Tibial artery (tissue), 4 donors: Measurements from ENCODE around the gene PCBP1.

Source experiments
- DNase-seq, 2 donors: peaks; one replicate each; pipeline ENCODE4 v3.0.0-alpha.2; 2019
- H3K27ac ChIP-seq, 2 donors: fragments of 200-600 bp; sonication (generic) in 1 of 2; 1 replicate in 1 of 2; 2 replicates in 1 of 2; pipeline ENCODE4 v1.5.1; 2018 to 2019; ENCODE audit warnings: mild to moderate bottlenecking in 1 of 2
- H3K27me3 ChIP-seq, 2 donors: fragments of 200-600 bp; sonication (generic) in 1 of 2; one replicate each; pipeline versions ENCODE4 v1.5.1 to v1.6.0; 2016 to 2019
- H3K36me3 ChIP-seq, 3 donors: fragments of 200-600 bp; sonication (generic) in 2 of 3; one replicate each; pipeline ENCODE4 v1.5.1; 2016 to 2019; ENCODE audit warnings: mild to moderate bottlenecking in 2 of 3
- H3K4me1 ChIP-seq, 4 donors: fragments of 200-600 bp; sonication (generic) in 2 of 4; 1 replicate in 3 of 4; 2 replicates in 1 of 4; pipeline ENCODE4 v1.5.1; 2016 to 2019
- H3K4me3 ChIP-seq, 2 donors: fragments of 200-600 bp; sonication (generic) in 1 of 2; 1 replicate in 1 of 2; 2 replicates in 1 of 2; pipeline ENCODE4 v1.5.1; 2018 to 2019; ENCODE audit warnings: mild to moderate bottlenecking in 2 of 2
- H3K9me3 ChIP-seq, 3 donors: fragments of 200-600 bp; sonication (generic) in 1 of 3; one replicate each; pipeline ENCODE4 v1.5.1; 2016 to 2019
- CTCF ChIP-seq, 2 experiments: fragments of 200-600 bp in 1 of 2; fragments of 450-650 bp in 1 of 2; IDR thresholded peaks; one replicate each; pipeline ENCODE4 v1.5.1; 2017 to 2019; ENCODE audit warnings: antibody characterized with exemption in 2 of 2, mild to moderate bottlenecking in 1 of 2, moderate library complexity in 1 of 2
- intact Hi-C: fragments of 100-400 bp; cut with DNase I; formaldehyde crosslinking; loops from one replicate; pipeline ENCODE4 v1.15.0; 2023; ENCODE audit warnings: low total_unique reads

PCBP1 gene

DNA sequence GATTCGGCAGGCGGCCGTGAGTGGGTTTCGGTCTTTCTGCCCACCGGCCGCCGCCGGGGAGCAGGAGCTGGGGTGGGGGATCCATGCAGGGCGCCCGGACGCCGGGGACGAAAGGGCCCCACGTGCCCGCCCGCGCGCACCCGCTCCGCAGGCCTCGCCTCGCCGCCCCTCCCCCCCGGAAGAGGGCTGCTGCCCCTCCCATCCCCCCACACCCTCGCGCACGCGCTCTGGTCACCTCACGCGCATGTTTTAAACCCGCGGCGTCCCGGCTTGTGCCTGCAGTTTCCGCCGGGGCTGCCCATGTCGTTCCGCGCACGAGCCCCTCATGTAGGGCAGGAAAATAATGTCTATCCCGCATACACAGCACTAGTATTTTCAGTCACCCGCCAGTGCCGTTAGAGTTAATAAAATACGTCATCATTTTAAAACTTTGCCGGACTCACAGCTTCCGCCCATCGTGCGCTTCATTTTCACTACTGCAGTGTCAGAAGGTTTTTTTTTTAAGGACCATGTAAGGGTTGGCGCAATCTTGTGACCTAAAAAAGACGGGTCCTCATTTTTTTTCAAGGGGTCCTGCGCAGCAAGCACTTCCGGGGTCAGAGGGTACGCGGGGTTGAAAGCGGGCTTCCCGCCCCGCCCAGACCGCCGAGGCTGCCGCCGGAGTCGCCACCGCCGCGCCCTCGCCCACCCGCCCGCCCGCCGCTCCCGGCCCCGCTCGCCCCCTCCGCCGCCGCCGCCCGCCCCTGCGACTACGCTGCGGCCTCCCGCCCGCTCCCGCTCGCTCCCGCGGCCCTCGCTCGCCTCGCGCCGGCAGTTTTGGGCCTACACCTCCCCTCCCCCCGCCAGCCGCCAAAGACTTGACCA is at the start of gene PCBP1:
Gene PCBP1 (plus strand): TSS at position 640 of the 864 bp plus-strand sequence. CDS start 267 bp downstream, outside the sequence.
- H3K27me3 ChIP-seq, result no peaks in the 10 kb centered on the region
- DNase-seq, result peak; percentile 94 to 97
- no peak for TF ChIP-seq CTCF (IDR thresholded peaks at IDR 0.05)
- peaks cover 22 to 33% (median 29%) of the 10 kb centered on the region in 3 donors for H3K36me3 ChIP-seq
- peaks cover 0 to 53% (median 40%) of the 10 kb centered on the region in 4 donors for H3K4me1 ChIP-seq
- H3K4me3 ChIP-seq, result peak within 1 kb of the TSS; percentile 71 to 95
- peak within 1 kb of the TSS; percentile 94 to 99 for H3K27ac ChIP-seq
- intact Hi-C loops, result loop anchor here (2.0 kb wide), 1 partner anchor 56 kb away; no protein-coding TSS in a partner anchor
- no peaks in the 10 kb centered on the region for H3K9me3 ChIP-seq

- Histone ChIP-seq H3K9me3 (no peaks in the 10 kb centered on the region), H3K27me3 (no peaks in the 10 kb centered on the region), H3K27ac (no peak overlapping the region), H3K4me3 (no peak overlapping the region), H3K4me1 (peaks cover 6 to 18% (median 15%) of the 10 kb centered on the region in 4 donors), H3K36me3 (no peaks in the 10 kb centered on the region)
- intact Hi-C loops, result no loop called here
- TF ChIP-seq CTCF (IDR thresholded peaks at IDR 0.05), result no peak
- no peak for DNase-seq
These were observed 47.9 kb upstream of the PCBP1 start for GRCh38 chr2:70039366-70039765.

GRCh38 chr2:70041663-70042062 is 45.6 kb upstream of the PCBP1 start:
- Histone ChIP-seq H3K27me3 (no peaks in the 10 kb centered on the region), H3K4me3 (no peak overlapping the region), H3K27ac (no peak overlapping the region), H3K9me3 (no peaks in the 10 kb centered on the region), H3K4me1 (no peaks in the 10 kb centered on the region), H3K36me3 (peaks cover 7 to 18% (median 12%) of the 10 kb centered on the region in 3 donors)
- intact Hi-C loops, result no loop called here
- DNase-seq, result no peak
- no peak for TF ChIP-seq CTCF (IDR thresholded peaks at IDR 0.05)

DNA sequence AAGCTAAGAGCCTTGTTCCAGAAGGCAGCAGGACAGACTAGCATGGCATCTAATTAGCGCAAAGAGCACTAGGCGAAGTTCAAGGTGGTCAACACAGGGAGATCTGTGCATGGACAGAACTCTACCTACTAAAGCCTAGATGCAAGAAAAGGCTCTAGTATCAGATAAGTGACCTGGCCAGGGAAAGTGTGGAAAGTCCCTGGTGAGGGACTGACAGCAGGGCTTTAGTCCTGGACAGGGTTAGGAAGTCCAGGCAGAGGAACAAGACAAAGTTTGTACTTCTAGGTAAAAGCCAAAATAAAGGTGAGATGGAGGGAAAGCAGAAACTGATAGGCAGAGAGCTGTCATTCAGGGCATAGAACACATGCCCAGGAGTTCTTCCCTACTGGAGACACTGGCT is 45.0 kb upstream of the PCBP1 start:
- intact Hi-C loops, result no loop called here
- H3K27me3 ChIP-seq, result no peaks in the 10 kb centered on the region
- peaks cover 11 to 22% (median 18%) of the 10 kb centered on the region in 3 donors for H3K36me3 ChIP-seq
- H3K4me1 ChIP-seq, result no peaks in the 10 kb centered on the region
- H3K9me3 ChIP-seq, result no peaks in the 10 kb centered on the region
- no peak overlapping the region for H3K4me3 ChIP-seq
- H3K27ac ChIP-seq, result no peak overlapping the region
- no peak for DNase-seq
- no peak for TF ChIP-seq CTCF (IDR thresholded peaks at IDR 0.05)

GRCh38 chr2:70043252-70043875 is 43.9 kb upstream of the PCBP1 start:
- H3K4me1 ChIP-seq, result no peaks in the 10 kb centered on the region
- no peak overlapping the region for H3K27ac ChIP-seq
- no peaks in the 10 kb centered on the region for H3K27me3 ChIP-seq
- no peaks in the 10 kb centered on the region for H3K9me3 ChIP-seq
- H3K36me3 ChIP-seq, result peaks cover 19 to 27% (median 24%) of the 10 kb centered on the region in 3 donors
- H3K4me3 ChIP-seq, result no peak overlapping the region
- DNase-seq, result no peak
- intact Hi-C loops, result no loop called here
- no peak for TF ChIP-seq CTCF (IDR thresholded peaks at IDR 0.05)
